CD4-positive, alpha-beta T cell treated with Interleukin-4 for 1 hour (primary cell): ENCODE results near the gene RBM14.
A peak's percentile ranks its signal among the peaks of the same experiment; 100 is the strongest.
"Not testable (repeated sequence)": the region's sequence is repeated elsewhere in the genome, so short reads cannot be mapped to it uniquely, and the experiment has no call there.

Experiments used
- DNase-seq, 2 donors: peaks; one replicate each; pipeline ENCODE4 v3.0.0-alpha.2; 2020 to 2022

RBM14 gene

GRCh38 chr11:66616379-66617154 lies at the start of gene RBM14:
TSS of gene RBM14 (plus strand) at chr11:66616630. CDS start at chr11:66616721, 91 bp downstream.
- peak; percentile 99 for DNase-seq

GRCh38 chr11:66567787-66568123 lies 48.7 kb upstream of the RBM14 start:
- no peak for DNase-seq

- peak; percentile 76 for DNase-seq
Observed at GRCh38 chr11:66568124-66568916, 48.1 kb upstream of the RBM14 start, which contains the start of gene CTSF. TSS of gene CTSF (minus strand) at chr11:66568606. CDS start at chr11:66568486, 120 bp downstream.

GRCh38 chr11:66569076-66569475 lies 47.4 kb upstream of the RBM14 start:
- no peak for DNase-seq

GRCh38 chr11:66570079-66570849 lies 46.2 kb upstream of the RBM14 start:
- no peak for DNase-seq

- no peak for DNase-seq
Observed at GRCh38 chr11:66570850-66571180, 45.6 kb upstream of the RBM14 start.

- peak; percentile 76 to 80 for DNase-seq
Observed at GRCh38 chr11:66579017-66579606, 37.3 kb upstream of the RBM14 start.

- DNase-seq = no peak
Observed at GRCh38 chr11:66580803-66581202, 35.6 kb upstream of the RBM14 start.

GRCh38 chr11:66581261-66581660 lies 35.2 kb upstream of the RBM14 start:
- DNase-seq = no peak

- DNase-seq = not testable (repeated sequence)
Observed at GRCh38 chr11:66582565-66583147, 33.8 kb upstream of the RBM14 start.

GRCh38 chr11:66585447-66585846 lies 31.0 kb upstream of the RBM14 start:
- not testable (repeated sequence) for DNase-seq

GRCh38 chr11:66586136-66586535 lies 30.3 kb upstream of the RBM14 start:
- no peak for DNase-seq

- DNase-seq = not testable (repeated sequence)
Observed at GRCh38 chr11:66589315-66589714, 27.1 kb upstream of the RBM14 start.

GRCh38 chr11:66589996-66590675 lies 26.3 kb upstream of the RBM14 start:
- no peak for DNase-seq

GRCh38 chr11:66591175-66591574 lies 25.3 kb upstream of the RBM14 start:
- DNase-seq = no peak

GRCh38 chr11:66592457-66593302 lies 23.8 kb upstream of the RBM14 start, which contains the start of the genes CCDC87 and CCS:
TSS of gene CCDC87 (minus strand) at chr11:66593063. CDS start at chr11:66593015, 48 bp downstream.
TSS of gene CCS (plus strand) at chr11:66593185. CDS start at chr11:66593262, 77 bp downstream.
- DNase-seq = peak; percentile 99

- no peak for DNase-seq
Observed at GRCh38 chr11:66593303-66593635, 23.2 kb upstream of the RBM14 start.

GRCh38 chr11:66593650-66594049 lies 22.8 kb upstream of the RBM14 start:
- DNase-seq = no peak

- no peak for DNase-seq
Observed at GRCh38 chr11:66595245-66595904, 21.1 kb upstream of the RBM14 start.

- DNase-seq = no peak
Observed at GRCh38 chr11:66598993-66599392, 17.4 kb upstream of the RBM14 start.
